NCI-H446 treated with DMSO at 0.1 percent for 48 hours (cell line): ENCODE data around the gene HNRNPH3.

Source experiments
- DNase-seq: peaks from one replicate; lab custom pipeline; 2025; lab: John Stamatoyannopoulos, UW

Gene HNRNPH3

DNA sequence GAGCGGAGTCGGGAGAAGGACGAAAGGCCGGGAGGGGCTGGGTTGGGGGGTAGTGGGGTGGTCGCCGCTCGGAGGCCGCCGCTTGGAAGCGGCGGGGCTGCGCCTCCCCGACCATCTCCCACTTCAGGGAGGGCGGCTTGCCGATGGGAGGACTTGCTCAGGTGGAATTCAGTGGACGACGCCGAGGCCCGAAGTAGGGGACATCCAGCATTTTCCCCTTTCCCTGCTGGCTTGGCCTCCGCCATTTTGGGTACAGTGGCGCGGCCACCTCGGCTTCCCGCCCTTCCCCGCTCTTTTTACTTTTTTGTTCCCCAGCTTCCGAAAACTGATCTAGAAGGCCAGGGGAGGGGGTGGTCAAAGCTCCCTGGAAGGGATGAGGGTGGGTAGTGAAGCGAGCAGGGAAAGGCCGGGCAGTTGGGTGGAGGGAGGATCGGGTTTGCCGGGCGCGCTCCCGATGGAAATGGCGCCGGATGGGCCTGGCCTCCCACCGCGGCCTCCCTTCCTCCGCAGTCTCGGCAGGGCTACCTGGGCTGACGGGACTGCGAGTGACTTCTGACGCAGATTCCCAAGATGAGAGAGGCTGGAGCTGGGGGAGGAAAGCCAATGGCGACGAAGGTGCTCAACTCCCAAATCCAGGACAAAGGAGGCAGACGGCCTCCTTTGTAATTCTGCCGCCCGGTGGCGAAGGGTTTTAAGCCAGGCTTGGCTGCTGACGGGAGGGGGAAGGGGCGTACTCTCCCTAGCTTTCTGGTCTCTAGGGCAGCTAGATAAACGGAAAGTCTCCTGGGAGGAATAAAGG, 594 bp downstream of the HNRNPH3 start, which contains the start of gene PBLD:
PBLD (minus strand) TSS at position 670 of the 799 bp plus-strand sequence. CDS start 26,084 bp downstream, outside the sequence.
- peak; percentile 47 for DNase-seq

- DNase-seq, result no peak
Observed at GRCh38 chr10:68333058-68333395, 1.2 kb downstream of the HNRNPH3 start.

DNA sequence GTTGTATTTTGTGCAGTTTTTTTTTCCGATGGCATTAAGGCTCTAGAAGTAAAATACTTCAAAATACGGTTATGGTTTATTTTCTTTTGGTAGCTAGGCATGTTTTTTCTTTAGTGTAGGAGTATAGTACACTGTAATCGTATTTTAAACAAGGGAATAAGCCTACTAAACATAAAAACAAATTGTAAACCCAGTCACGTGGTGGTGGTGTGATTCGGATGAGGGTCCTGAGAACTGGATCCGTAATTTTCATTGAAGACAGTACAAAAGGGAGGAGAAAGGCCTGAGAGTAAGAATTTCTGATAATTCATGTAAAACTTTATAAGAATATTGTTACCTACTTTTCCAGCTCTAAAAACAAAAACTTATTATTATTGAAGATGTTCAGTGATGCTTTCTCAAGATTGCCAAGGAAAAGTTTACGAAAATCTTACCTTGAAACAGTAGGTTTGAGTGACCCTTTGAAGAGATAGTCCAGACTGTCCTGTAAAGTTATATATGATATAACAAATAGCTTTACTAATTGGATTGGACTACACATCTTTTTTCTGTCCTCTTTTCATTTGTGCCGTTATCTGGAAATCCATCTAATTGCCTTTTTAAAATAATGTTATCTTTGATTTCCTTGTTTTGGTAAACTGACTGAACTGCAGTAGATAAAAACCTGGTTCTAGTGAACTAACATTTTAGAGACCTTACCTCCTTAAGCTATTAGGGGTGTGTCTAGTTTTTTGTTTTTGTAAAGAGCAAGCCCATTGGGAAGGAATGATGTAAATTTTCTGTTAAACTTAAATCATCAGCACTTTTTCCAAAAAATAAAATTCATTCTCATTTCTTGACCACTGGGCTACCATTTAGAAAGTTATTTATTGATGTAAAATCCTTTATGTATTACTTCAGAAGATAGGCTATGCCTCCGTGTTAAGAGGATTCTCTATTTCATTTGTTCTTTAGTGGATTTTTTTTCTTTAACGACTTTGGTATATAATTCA, 1.9 kb downstream of the HNRNPH3 start:
- no peak for DNase-seq

DNA sequence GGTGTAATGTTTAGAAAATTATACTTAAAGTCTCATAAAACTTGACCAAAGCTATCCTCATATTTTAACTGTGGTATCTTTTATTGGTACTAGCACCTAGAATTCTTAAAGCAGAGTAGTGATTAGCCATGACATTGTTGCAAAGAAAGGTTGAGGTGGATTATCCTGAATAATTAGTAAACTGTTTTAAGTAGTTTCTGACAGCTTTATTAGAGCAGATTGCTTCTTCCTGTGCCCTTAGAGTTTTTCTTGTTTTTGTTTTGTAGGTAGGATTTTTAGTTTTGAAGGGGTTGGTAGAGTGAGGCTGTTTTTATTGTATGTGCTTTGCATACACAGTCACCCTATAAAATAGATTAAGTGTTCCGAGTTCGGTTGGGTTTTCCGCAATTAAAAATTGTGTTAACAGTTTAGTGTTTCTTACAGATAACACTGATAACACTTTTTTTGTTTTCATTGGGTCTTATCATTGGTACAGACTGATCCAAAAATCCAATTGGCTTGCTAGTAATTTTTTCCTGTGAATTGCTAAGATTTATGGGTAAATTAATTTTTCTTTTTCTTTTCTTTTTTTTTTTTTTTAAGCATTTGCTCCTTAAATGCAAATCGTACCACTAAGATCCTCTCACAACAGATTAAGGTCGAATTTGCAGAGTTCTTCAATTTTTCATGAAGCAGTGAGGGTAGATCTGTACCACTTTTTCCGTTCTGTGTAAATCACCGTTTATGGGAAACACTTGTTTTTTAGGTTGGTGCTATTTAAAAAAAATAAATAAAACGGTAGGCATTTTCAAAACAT, 3.0 kb downstream of the HNRNPH3 start:
- no peak for DNase-seq

DNA sequence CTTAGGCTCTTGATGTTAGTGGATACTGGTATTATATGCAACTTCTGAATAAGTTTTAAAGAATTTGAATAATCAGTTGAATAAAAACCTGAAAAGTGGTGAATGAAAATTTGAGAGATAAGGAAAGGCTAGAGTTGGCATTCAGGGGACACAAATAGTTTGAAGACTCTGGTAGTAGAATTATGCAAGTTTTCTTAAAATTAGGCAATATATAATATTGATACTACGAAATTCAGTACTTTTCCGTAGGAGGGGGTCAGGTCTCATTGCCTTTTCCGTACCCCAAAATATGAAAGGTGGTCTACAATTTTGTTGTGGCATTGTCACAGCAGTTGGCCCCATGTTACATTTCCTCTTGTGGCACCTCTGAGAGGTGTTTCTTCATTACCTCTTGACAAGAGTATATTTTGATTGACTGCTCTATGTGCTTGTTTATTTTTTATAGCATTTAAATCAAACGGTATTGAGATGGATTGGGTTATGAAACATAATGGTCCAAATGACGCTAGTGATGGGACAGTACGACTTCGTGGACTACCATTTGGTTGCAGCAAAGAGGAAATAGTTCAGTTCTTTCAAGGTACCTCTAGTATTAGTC, 5.0 kb downstream of the HNRNPH3 start:
- DNase-seq, result no peak

GRCh38 chr10:68340358-68341080, 8.7 kb downstream of the HNRNPH3 start:
- no peak for DNase-seq

GRCh38 chr10:68342909-68343516, 11.1 kb downstream of the HNRNPH3 start:
- DNase-seq, result no peak

DNA sequence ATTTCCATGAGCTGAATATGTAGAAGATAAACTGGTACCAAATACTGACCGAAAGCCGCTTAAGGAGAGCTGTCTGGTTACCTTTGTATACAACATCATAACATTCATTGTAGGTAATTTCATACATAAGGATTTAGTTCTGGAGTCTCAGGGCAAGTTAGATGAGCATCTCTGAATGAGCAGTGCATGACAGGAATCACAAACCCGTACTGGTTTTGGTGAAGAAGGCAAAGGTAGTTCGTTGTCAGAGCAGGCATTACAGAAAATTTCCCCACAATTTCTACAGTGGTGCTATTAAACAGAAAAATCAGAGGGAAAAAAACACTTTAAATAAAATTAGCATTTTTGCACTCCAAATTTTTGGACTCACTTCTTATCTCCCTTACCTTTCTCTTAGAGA, 13.8 kb downstream of the HNRNPH3 start:
- DNase-seq, result no peak

DNA sequence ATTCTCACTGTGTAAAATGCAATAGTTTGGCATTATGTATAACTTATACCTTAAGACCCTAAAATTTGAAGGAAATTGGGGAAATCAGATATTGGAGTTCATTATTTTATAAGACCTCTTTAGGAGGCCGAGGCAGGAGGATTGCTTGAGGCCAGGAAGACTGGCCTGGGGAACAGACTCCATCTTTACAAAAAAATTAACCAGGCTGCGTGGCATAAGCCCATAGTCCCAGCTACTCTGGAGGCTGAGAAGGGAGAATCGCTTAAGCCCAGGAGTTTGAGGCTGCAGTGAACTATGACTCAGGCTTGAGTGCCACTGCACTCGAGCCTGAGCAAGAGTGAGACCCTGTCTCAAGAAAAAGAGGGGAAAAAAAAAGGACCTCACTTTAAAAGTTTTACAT, 14.9 kb downstream of the HNRNPH3 start:
- DNase-seq, result no peak

GRCh38 chr10:68348265-68348741, 16.4 kb downstream of the HNRNPH3 start:
- no peak for DNase-seq

GRCh38 chr10:68353537-68353936, 21.7 kb downstream of the HNRNPH3 start:
- DNase-seq, result no peak

DNA sequence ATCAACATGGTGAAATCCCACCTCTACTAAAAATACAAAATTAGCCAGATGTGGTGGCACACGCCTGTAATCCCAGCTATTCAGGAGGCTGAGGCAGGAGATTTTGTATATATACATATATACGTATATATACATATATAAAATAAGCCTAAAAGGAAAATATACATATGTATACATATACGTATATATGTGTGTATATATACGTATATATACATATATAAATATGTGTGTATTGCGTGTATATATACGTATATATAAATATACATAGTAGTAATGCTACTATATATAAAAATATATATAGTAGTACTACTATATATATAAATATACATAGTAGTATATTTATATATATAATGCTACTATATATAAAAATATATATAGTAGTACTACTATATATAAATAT, 27.3 kb downstream of the HNRNPH3 start:
- no peak for DNase-seq

DNA sequence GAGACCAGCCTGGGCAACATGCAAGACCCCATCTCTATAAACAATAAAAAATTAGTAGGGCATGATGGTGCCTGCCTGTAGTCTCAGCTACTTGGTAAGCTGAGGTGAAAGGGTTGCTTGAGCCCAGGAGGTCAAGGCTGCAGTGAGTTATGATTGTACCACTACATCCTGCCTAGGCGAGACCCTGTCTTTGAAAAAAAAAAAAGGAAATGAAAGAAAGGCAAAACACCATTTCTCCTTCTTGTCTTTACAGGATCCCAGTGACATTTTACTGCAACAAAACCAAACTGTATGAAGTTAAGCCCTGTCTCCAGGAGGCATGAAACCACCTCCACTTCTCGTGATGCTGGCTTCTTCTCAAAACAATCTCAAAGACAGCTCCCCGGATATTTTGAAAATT, 30.7 kb downstream of the HNRNPH3 start:
- DNase-seq, result no peak

DNA sequence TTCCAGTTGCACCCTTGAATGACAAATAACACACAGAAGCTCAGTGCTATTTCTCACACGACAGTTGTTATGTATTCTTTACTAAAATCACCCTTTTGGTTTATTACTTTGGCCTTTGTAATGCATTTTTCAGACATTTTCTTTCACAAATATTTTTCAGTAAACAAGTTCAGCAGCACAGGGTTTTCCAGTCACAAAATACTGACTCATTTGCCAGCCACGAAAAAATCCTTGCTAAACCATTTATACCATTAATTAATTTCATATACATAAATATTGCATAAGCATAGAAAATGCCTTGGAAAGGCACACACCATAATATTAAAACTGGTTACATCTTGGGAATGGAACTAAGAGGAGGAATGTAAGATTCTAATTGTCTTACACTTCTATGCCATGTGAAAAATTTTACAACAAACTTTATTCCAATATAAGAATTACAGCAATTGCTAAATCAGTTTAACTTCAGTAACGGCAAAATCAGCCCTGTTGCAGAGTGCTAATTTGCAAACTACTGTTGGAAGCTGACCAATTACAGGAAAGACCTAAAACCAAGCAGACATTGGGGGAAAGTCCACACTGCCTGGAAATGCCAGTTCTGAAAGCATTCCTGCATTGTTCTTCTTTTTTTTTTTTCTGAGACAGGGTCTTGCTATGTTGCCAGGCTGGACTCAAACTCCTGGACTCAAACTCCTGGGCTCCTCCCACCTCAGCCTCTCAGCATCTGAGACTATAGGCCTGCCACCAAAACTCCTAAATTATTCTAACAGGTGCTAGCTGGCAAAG, 32.4 kb downstream of the HNRNPH3 start:
- no peak for DNase-seq

GRCh38 chr10:68365611-68366010, 33.7 kb downstream of the HNRNPH3 start:
- no peak for DNase-seq

DNA sequence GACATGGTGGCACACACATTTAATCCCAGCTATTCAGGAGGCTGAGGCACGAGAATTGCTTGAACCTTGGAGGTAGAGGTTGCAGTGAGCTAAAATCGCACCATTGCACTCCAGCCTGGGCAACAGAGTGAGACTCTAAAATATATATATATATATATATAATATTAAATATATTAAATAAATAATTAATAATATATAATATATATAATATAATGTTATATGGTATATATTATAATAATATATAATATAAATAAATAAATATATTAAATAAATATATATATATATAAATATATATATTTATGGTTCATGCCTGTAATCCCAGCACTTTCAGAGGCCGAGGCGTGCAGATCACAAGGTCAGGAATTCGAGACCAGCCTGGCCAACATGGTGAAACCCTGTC, 34.7 kb downstream of the HNRNPH3 start:
- no peak for DNase-seq

DNA sequence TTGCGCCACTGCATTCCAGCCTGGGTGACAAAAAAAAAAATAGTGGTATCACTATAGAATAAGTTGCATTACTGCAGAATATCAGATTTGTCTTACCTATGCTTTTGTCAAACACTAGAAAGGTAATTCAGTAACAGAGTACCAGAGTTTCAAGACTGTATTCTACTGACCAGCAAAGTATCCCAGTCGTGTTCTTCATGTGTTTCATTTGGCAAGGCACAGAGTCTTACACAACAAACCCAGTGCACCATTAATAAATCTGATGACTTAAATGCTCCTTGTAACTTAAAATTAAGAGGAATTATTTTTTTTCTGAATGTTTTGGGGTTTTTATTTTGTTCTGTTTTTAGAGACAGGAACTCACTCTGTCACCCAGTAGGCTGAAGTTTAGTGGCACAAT, 35.3 kb downstream of the HNRNPH3 start:
- no peak for DNase-seq

- DNase-seq, result no peak
Observed at GRCh38 chr10:68371604-68372003, 39.7 kb downstream of the HNRNPH3 start.

DNA sequence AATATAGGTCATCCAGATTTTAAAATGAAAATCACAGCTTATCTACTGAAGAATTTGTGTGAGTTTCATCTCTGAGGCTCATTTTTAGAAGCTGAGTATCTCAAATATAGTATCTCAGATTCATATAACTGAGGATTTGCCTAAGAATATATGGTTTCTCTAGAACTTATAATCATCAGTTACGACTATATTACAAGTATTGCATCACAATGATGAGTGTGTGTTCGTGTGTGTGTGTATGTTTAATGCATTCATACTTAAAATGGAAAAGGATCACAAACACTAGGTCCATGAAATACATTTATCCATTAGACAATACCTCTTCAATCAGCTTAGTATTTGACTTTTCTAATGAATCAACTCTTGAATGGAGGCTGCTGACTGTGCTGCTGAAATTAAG, 53.9 kb downstream of the HNRNPH3 start:
- DNase-seq, result no peak
